OCI-LY3 (cell line): ENCODE results near the gene MAML1.

Experiments used
- H2AFZ ChIP-seq: fragments of 200-600, 300-600 bp; shearing (Covaris generic); 2 replicates; pipeline ENCODE4 v1.6.0; 2014; ENCODE audit warnings: antibody characterized with exemption, low read depth, low read length
- H3K27ac ChIP-seq: fragments of 200-600, 300-600 bp; sonication (generic); 2 replicates; pipeline ENCODE4 v1.5.1; 2014; ENCODE audit warnings: mild to moderate bottlenecking, low read length, moderate library complexity, mixed read lengths
- H3K27me3 ChIP-seq: fragments of 200-600, 300-600 bp; sonication (generic); 2 replicates; pipeline ENCODE4 v1.6.1; 2014; ENCODE audit warnings: low read depth, low read length, mixed read lengths
- H3K36me3 ChIP-seq: fragments of 200-600, 300-600 bp; sonication (generic); replicated peaks from 2 replicates; pipeline ENCODE3; 2014; ENCODE audit warnings: low read depth, low read length, mixed read lengths
- H3K4me1 ChIP-seq: fragments of 300-600, 200-600 bp; sonication (generic); 2 replicates; pipeline ENCODE4 v1.6.1; 2014; ENCODE audit warnings: low read length, mixed read lengths
- H3K4me2 ChIP-seq: fragments of 200-600, 300-600 bp; sonication (generic); 2 replicates; pipeline ENCODE4 v1.6.1; 2014; ENCODE audit warnings: low read length, mixed read lengths
- H3K4me3 ChIP-seq: fragments of 300-600, 200-600 bp; sonication (generic); 2 replicates; pipeline ENCODE4 v1.5.1; 2014; ENCODE audit warnings: antibody characterized with exemption, mild to moderate bottlenecking, low read length, moderate library complexity
- H3K79me2 ChIP-seq: fragments of 300-600, 200-600 bp; shearing (Covaris generic); 2 replicates; pipeline ENCODE4 v1.6.1; 2014; ENCODE audit warnings: mild to moderate bottlenecking, low read length, mixed read lengths
- H3K9ac ChIP-seq: fragments of 300-600, 200-600 bp; shearing (Covaris generic); 2 replicates; pipeline ENCODE4 v1.6.0; 2014; ENCODE audit warnings: mild to moderate bottlenecking, low read length, moderate library complexity
- H3K9me3 ChIP-seq: fragments of 200-600, 300-600 bp; shearing (Covaris generic); 2 replicates; pipeline ENCODE4 v1.6.1; 2014; ENCODE audit warnings: low read length, mixed read lengths; ENCODE audit not compliant: insufficient read depth
- H4K20me1 ChIP-seq: fragments of 200-600, 300-600 bp; sonication (generic); 2 replicates; pipeline ENCODE4 v1.6.1; 2016; ENCODE audit warnings: low read length, mixed read lengths; ENCODE audit not compliant: insufficient read depth
- EZH2phosphoT487 ChIP-seq: fragments of 200-600 bp; shearing (Covaris generic); IDR thresholded peaks from 2 replicates; pipeline ENCODE4 v1.6.1; 2018; ENCODE audit warnings: antibody characterized with exemption, mixed run types, low read depth
- TF ChIP-seq, protein P1 (sequence below): fragments of 200-600, 300-600 bp; sonication (generic); IDR thresholded peaks from 2 replicates; pipeline ENCODE4 v1.5.1; 2014; ENCODE audit warnings: antibody characterized with exemption, low read length, low read depth

The MAML1 gene

DNA sequence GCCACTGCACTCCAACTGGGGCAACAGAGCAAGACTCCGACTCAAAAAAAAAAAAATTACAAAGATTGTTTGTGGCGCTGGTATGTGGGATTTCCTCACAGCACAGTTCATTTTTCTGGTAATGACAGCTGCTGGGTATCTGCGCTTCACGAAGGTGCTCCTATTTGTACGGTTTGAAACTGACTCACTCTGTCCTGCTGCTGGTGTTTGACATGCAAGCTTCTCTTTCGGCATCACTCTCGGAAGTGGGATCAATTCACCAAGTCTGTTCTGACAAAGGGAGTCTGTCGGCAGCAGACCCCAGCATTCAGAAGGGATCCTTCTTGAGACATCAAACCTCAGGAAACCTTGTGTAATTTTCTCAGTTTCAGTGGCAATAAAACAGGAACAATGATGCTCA, 26.3 kb downstream of the MAML1 start:
- H3K79me2 ChIP-seq = peaks cover 97% of the 10 kb centered on the region
- H4K20me1 ChIP-seq = peaks cover 70% of the 10 kb centered on the region
- H3K4me1 ChIP-seq = peaks cover 70% of the 10 kb centered on the region
- H3K27me3 ChIP-seq = no peaks in the 10 kb centered on the region
- no peak overlapping the region for H2AFZ ChIP-seq
- peak overlapping the region; percentile 57 for H3K4me3 ChIP-seq
- H3K9me3 ChIP-seq = no peaks in the 10 kb centered on the region
- peaks cover 4% of the 10 kb centered on the region for H3K36me3 ChIP-seq
- peak overlapping the region; percentile 49; the same call in 1 of the 2 replicates for H3K9ac ChIP-seq
- peak overlapping the region; percentile 92 for H3K4me2 ChIP-seq
- peak overlapping the region; percentile 98 for H3K27ac ChIP-seq
- TF ChIP-seq, protein P1, sequence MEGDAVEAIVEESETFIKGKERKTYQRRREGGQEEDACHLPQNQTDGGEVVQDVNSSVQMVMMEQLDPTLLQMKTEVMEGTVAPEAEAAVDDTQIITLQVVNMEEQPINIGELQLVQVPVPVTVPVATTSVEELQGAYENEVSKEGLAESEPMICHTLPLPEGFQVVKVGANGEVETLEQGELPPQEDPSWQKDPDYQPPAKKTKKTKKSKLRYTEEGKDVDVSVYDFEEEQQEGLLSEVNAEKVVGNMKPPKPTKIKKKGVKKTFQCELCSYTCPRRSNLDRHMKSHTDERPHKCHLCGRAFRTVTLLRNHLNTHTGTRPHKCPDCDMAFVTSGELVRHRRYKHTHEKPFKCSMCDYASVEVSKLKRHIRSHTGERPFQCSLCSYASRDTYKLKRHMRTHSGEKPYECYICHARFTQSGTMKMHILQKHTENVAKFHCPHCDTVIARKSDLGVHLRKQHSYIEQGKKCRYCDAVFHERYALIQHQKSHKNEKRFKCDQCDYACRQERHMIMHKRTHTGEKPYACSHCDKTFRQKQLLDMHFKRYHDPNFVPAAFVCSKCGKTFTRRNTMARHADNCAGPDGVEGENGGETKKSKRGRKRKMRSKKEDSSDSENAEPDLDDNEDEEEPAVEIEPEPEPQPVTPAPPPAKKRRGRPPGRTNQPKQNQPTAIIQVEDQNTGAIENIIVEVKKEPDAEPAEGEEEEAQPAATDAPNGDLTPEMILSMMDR = no peak
- no peak for TF ChIP-seq EZH2phosphoT487

DNA sequence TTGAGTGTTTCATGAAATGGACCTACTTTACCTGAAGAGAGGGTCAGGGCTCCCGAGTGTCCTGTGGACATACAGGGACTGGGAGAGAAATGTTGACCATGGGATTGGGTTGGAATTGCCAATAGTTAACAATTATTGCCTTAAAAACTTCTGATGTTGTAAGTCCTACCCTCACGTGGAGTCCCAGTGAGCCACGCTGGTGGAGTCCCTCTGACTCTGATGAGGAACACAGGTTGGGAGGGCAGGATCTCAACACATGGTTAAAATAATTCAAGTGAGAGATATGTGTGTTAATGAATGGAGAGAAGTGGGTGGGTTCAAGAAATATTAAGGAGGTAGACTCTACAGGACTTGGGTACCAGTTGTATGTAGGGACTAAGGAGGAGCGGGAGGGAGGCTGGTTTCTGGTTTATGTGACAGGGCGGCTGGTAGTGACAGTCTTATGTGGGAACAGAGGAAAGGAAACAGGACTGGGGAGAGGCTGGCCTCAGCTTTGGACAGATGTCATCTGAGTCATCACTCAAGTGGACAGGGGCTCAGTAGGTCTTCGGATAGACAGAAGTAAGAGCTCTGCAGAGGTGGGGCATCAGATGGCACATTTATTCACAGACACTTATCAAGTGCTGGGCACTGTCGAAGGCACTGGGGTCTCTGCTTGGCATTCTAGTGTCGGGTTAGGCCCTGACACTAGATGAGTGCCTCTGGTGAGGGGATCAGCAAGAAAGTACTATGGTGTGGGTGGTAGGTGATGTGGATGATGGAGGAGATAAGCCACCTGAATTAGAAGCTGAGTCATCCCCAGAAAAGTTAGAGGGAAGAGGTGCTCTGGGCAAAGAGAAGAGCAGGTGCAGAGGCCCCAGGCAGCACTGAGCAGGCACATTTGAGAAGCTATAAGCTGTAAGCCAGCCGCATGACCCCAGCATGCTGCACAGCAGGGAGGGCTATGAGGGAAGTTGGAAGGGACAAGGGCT, 27.2 kb downstream of the MAML1 start:
- H3K4me3 ChIP-seq = peak overlapping the region; percentile 57
- peaks cover 61% of the 10 kb centered on the region for H3K4me1 ChIP-seq
- TF ChIP-seq EZH2phosphoT487 = no peak
- TF ChIP-seq, protein P1 = no peak
- H3K9ac ChIP-seq = peak overlapping the region; percentile 54
- peaks cover 63% of the 10 kb centered on the region for H4K20me1 ChIP-seq
- H3K36me3 ChIP-seq = peaks cover 4% of the 10 kb centered on the region
- peak overlapping the region; percentile 92 for H3K4me2 ChIP-seq
- H3K9me3 ChIP-seq = no peaks in the 10 kb centered on the region
- no peaks in the 10 kb centered on the region for H3K27me3 ChIP-seq
- H2AFZ ChIP-seq = no peak overlapping the region
- peaks cover 91% of the 10 kb centered on the region for H3K79me2 ChIP-seq
- H3K27ac ChIP-seq = peak overlapping the region; percentile 98

DNA sequence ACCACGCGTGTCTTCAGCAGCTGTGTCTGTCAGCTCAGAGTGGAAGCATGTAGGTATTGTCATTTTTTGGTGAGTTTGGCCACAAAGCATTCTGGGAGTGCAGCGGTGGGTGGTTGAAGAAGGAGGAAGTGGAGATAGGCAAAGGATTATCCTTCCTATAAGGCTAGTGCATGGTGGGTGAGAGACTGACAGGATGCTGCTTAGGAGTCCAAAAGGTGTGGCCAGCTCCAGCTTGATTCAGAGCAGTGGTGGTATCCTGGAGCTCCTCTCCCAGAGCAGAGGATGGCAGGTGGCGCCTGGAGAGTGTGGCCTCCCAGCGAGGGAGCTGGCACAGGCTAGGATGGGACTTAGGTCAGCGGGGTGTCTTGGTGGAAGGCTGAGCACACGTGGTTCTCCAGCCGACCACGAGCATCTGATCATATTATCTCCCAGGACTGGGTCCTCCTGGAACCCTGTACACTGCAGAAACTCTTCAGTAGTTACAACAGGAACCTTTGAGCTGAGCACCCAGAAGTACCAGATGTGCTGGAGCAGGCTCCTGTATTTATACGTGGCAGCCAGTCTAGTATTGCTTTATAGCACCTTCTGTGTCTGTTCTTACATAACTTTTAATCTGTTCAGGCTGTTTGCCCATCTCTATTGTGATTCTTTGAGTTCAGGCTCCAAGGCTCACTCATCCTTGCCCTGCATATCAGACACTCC, 29.6 kb downstream of the MAML1 start:
- H2AFZ ChIP-seq = no peak overlapping the region
- no peaks in the 10 kb centered on the region for H3K9me3 ChIP-seq
- peaks cover 61% of the 10 kb centered on the region for H3K4me1 ChIP-seq
- no peak overlapping the region for H3K4me3 ChIP-seq
- H3K79me2 ChIP-seq = peaks cover 88% of the 10 kb centered on the region
- peak overlapping the region; percentile 6; the same call in 1 of the 2 replicates for H3K9ac ChIP-seq
- no peaks in the 10 kb centered on the region for H3K27me3 ChIP-seq
- peaks cover 25% of the 10 kb centered on the region for H3K36me3 ChIP-seq
- peak overlapping the region; percentile 98 for H3K27ac ChIP-seq
- peaks cover 54% of the 10 kb centered on the region for H4K20me1 ChIP-seq
- H3K4me2 ChIP-seq = peak overlapping the region; percentile 38
- TF ChIP-seq EZH2phosphoT487 = no peak

DNA sequence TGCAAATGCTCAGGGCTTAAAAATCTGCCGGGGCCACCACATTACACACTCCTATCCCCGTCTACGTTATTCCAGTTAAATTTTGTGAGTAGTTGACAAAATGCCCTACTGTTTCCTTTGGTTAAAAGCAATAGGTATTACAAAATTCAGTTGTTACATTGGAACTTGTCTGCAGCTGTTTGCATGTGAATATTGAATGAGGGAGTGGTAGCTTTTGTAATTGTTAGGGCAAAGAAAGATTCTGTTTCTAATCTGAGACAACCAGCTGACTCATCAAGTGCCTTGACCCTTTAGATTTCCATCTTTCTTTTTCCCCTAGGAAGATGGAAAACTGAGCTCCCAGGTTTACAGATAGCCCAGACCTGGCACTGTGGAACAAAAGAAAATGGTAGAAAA, 30.2 kb downstream of the MAML1 start:
- no peak overlapping the region for H3K4me2 ChIP-seq
- no peak overlapping the region for H2AFZ ChIP-seq
- peaks cover 58% of the 10 kb centered on the region for H3K4me1 ChIP-seq
- TF ChIP-seq, protein P1 = no peak
- TF ChIP-seq EZH2phosphoT487 = no peak
- H3K79me2 ChIP-seq = peaks cover 88% of the 10 kb centered on the region
- no peaks in the 10 kb centered on the region for H3K27me3 ChIP-seq
- H3K9me3 ChIP-seq = no peaks in the 10 kb centered on the region
- peaks cover 27% of the 10 kb centered on the region for H3K36me3 ChIP-seq
- H4K20me1 ChIP-seq = peaks cover 54% of the 10 kb centered on the region
- peak overlapping the region; percentile 98 for H3K27ac ChIP-seq
- no peak overlapping the region for H3K9ac ChIP-seq
- H3K4me3 ChIP-seq = no peak overlapping the region
